ENCODE measurements around the gene NLRP10. TPM values are rescaled to one million over a fixed set of nuclear protein-coding genes. Genes with fewer than 3 reads are reported as not detected.

Gene NLRP10
- total and polyA plus RNA-seq, 2 of the 13 experiments (the other 11 are each of a cell fraction or from before 2014, with no cell fraction given), result not detected

GRCh38 chr11:7986768-7987559 lies 21.7 kb upstream of the NLRP10 start, which contains the start of gene EIF3F (continued):
- TF ChIP-seq ZNF512B (CRISPR knock-in tag; IDR thresholded peaks at IDR 0.05; ENCODE audit: borderline replicate concordance) (no peak), ZBTB2 (CRISPR knock-in tag; IDR thresholded peaks at IDR 0.05; ENCODE audit: low read depth) (no peak), MED8 (CRISPR knock-in tag; IDR thresholded peaks at IDR 0.05; ENCODE audit: insufficient replicate concordance) (no peak), ZNF768 (CRISPR knock-in tag; IDR thresholded peaks at IDR 0.05) (no peak), MTA1 (CRISPR knock-in tag; IDR thresholded peaks at IDR 0.05; ENCODE audit: borderline replicate concordance) (no peak), FOXP1 (IDR thresholded peaks at IDR 0.05) (no peak), FOXP1 (CRISPR knock-in tag; IDR thresholded peaks at IDR 0.05) (0 out of 2 replicates have a peak, but pooled peaks have one; percentile 39), NR2C2 (CRISPR knock-in tag; IDR thresholded peaks at IDR 0.05; ENCODE audit: borderline replicate concordance) (peak; percentile 93), ONECUT2 (CRISPR knock-in tag; IDR thresholded peaks at IDR 0.05) (peak; percentile 36; the same call in 1 of the 2 replicates), NR1H2 (CRISPR knock-in tag; IDR thresholded peaks at IDR 0.05; ENCODE audit: borderline replicate concordance, low read depth) (no peak), FOXA3 (CRISPR knock-in tag; IDR thresholded peaks at IDR 0.05) (peak; percentile 63; the same call in 1 of the 2 replicates), GRHL1 (CRISPR knock-in tag; conservative IDR thresholded peaks at IDR 0.05) (no peak), JUND (CRISPR knock-in tag; IDR thresholded peaks at IDR 0.05) (no peak), MXD1 (CRISPR knock-in tag; IDR thresholded peaks at IDR 0.05) (no peak), CTCF (CRISPR knock-in tag; IDR thresholded peaks at IDR 0.05) (peak; percentile 90), BCL3 (CRISPR knock-in tag; IDR thresholded peaks at IDR 0.05) (no peak), TBX3 (IDR thresholded peaks at IDR 0.05; ENCODE audit: borderline replicate concordance) (no peak)
